NOMO-1 (cell line): ENCODE measurements around the gene AKNA.

ENCODE experiments used
- DNase-seq, 2 experiments: peaks; one replicate each; lab custom pipeline; 2025; ENCODE audit not compliant: unreplicated experiment in 2 of 2; lab: John Stamatoyannopoulos, UW

The AKNA gene

GRCh38 chr9:114363424-114363823, 24.4 kb downstream of the AKNA start:
- DNase-seq = no peak

- no peak for DNase-seq
These were observed 25.4 kb downstream of the AKNA start for GRCh38 chr9:114362394-114362793.

- no peak for DNase-seq
These were observed 26.2 kb downstream of the AKNA start for GRCh38 chr9:114361542-114361941.

- no peak for DNase-seq
These were observed 28.0 kb downstream of the AKNA start for GRCh38 chr9:114359801-114360200.

GRCh38 chr9:114357911-114358328, 29.9 kb downstream of the AKNA start:
- DNase-seq = no peak

- DNase-seq = no peak
These were observed 30.4 kb downstream of the AKNA start for GRCh38 chr9:114357360-114357759.

GRCh38 chr9:114356792-114357191, 31.0 kb downstream of the AKNA start:
- DNase-seq = no peak

- no peak for DNase-seq
These were observed 32.0 kb downstream of the AKNA start for GRCh38 chr9:114355821-114356220.

GRCh38 chr9:114351932-114352331, 35.9 kb downstream of the AKNA start:
- no peak for DNase-seq

- no peak for DNase-seq
These were observed 37.0 kb downstream of the AKNA start for GRCh38 chr9:114350636-114351401.

GRCh38 chr9:114349713-114350480, 37.9 kb downstream of the AKNA start:
- no peak for DNase-seq

- DNase-seq = peak; percentile 88 to 92
These were observed 38.8 kb downstream of the AKNA start for GRCh38 chr9:114348906-114349482.

GRCh38 chr9:114348261-114348905, 39.4 kb downstream of the AKNA start:
- DNase-seq = no peak

- DNase-seq = no peak
These were observed 40.1 kb downstream of the AKNA start for GRCh38 chr9:114347675-114348074.

GRCh38 chr9:114346146-114346545, 41.6 kb downstream of the AKNA start:
- DNase-seq = no peak

- no peak for DNase-seq
These were observed 42.2 kb downstream of the AKNA start for GRCh38 chr9:114345493-114346065.

GRCh38 chr9:114344692-114345091, 43.1 kb downstream of the AKNA start:
- DNase-seq = no peak

GRCh38 chr9:114344188-114344566, 43.6 kb downstream of the AKNA start:
- DNase-seq = no peak

- DNase-seq = no peak
These were observed 44.2 kb downstream of the AKNA start for GRCh38 chr9:114343471-114344187.

GRCh38 chr9:114342755-114343440, 44.9 kb downstream of the AKNA start:
- no peak for DNase-seq
